KMS-11 (cell line): Measurements from ENCODE around the gene PBX2.
A peak's percentile ranks its signal among the peaks of the same experiment; 100 is the strongest.
"Not testable (repeated sequence)": the region's sequence is repeated elsewhere in the genome, so short reads cannot be mapped to it uniquely, and the experiment has no call there.

Experiments used
- H2AFZ ChIP-seq: fragments of 200-600 bp; sonication (generic); 2 replicates; pipeline ENCODE4 v1.6.1; 2016; ENCODE audit warnings: antibody characterized with exemption, mixed run types, low read depth
- H3K27ac ChIP-seq: fragments of 200-600 bp; sonication (generic); 2 replicates; pipeline ENCODE4 v1.6.1; 2016; ENCODE audit warnings: mild to moderate bottlenecking, mixed run types
- H3K27me3 ChIP-seq: fragments of 200-600 bp; sonication (generic); 2 replicates; pipeline ENCODE4 v1.6.1; 2017; ENCODE audit warnings: mild to moderate bottlenecking, low read depth, mixed run types, moderate library complexity; ENCODE audit not compliant: insufficient read depth
- H3K36me3 ChIP-seq: fragments of 200-600 bp; sonication (generic); 2 replicates; pipeline ENCODE4 v1.6.1; 2017; ENCODE audit warnings: mild to moderate bottlenecking, mixed run types; ENCODE audit not compliant: insufficient read depth
- H3K4me1 ChIP-seq: fragments of 200-600 bp; sonication (generic); 2 replicates; pipeline ENCODE4 v1.6.1; 2016; ENCODE audit warnings: mild to moderate bottlenecking, low read depth, mixed run types; ENCODE audit not compliant: poor library complexity, severe bottlenecking
- H3K4me2 ChIP-seq: fragments of 200-600 bp; sonication (generic); 2 replicates; pipeline ENCODE4 v1.7.0; 2016; ENCODE audit warnings: mild to moderate bottlenecking, mixed run types
- H3K4me3 ChIP-seq: fragments of 200-600 bp; sonication (generic); IDR thresholded peaks from 2 replicates; pipeline ENCODE4 v1.6.1; 2017; ENCODE audit warnings: low read depth, low read length, mixed read lengths; ENCODE audit not compliant: insufficient read depth
- H3K79me2 ChIP-seq: fragments of 200-600 bp; sonication (generic); 2 replicates; pipeline ENCODE4 v1.6.1; 2016; ENCODE audit warnings: low read depth, mixed run types; ENCODE audit not compliant: insufficient read depth
- H3K9ac ChIP-seq: fragments of 200-600 bp; sonication (generic); 2 replicates; pipeline ENCODE4 v1.6.1; 2016; ENCODE audit warnings: mild to moderate bottlenecking, mixed run types
- H4K20me1 ChIP-seq: fragments of 200-600 bp; sonication (generic); 2 replicates; pipeline ENCODE4 v1.6.1; 2016; ENCODE audit warnings: mild to moderate bottlenecking, mixed run types; ENCODE audit not compliant: insufficient read depth
- TF ChIP-seq, protein P1 (sequence below): fragments of 200-600 bp; sonication (generic); conservative IDR thresholded peaks from 2 replicates; pipeline ENCODE4 v1.6.1; 2017; ENCODE audit warnings: low read depth, mild to moderate bottlenecking, antibody characterized with exemption, low read length, moderate library complexity, mixed read lengths

Gene PBX2

DNA sequence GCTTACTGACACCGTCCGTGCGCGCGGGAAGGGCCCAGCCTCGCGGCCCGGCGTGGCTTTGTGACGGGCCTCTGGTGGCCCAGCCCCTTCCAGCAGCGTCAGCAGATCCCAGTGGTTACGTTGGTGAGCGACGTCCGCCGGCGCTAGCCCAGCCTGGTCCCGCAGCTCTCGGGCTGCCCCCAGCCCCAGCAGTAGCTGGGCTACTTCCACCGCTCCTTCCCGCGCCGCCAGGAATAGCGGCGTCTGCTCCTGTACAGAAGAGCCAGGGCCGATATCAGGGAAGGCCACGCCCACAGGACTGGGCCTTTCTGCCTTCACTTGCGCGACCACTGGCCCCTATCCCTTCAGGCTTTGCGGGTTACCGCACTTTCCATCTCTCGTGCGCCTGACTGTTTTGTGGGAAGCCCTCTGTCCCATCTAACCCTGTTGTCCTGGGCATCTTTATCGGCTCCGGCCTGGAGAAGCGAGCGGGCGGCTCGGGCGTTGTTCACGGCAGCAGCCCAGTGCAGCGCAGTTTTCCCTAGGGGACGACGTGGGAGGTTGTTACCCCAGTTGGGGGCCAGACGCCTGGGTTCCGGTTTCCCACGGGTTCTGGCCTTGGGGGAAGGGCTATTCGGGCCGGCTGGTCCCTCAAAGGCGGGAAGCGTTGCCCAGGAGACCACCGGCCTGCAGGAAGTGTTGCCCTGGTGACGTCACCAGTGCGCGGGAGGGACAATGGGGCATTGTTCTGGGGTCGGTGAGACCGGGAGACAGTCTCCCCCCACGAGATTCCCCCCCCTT, 6.1 kb upstream of the PBX2 start:
- Histone ChIP-seq H3K79me2 (no peaks in the 10 kb centered on the region), H3K27ac (peak overlapping the region; percentile 86), H3K36me3 (no peaks in the 10 kb centered on the region), H3K4me3 (no peak overlapping the region), H4K20me1 (no peaks in the 10 kb centered on the region), H3K4me2 (peak overlapping the region; percentile 97), H3K27me3 (no peaks in the 10 kb centered on the region), H2AFZ (peak overlapping the region; percentile 77), H3K4me1 (peaks cover 53% of the 10 kb centered on the region), H3K9ac (peak overlapping the region; percentile 93)
- TF ChIP-seq, protein P1, sequence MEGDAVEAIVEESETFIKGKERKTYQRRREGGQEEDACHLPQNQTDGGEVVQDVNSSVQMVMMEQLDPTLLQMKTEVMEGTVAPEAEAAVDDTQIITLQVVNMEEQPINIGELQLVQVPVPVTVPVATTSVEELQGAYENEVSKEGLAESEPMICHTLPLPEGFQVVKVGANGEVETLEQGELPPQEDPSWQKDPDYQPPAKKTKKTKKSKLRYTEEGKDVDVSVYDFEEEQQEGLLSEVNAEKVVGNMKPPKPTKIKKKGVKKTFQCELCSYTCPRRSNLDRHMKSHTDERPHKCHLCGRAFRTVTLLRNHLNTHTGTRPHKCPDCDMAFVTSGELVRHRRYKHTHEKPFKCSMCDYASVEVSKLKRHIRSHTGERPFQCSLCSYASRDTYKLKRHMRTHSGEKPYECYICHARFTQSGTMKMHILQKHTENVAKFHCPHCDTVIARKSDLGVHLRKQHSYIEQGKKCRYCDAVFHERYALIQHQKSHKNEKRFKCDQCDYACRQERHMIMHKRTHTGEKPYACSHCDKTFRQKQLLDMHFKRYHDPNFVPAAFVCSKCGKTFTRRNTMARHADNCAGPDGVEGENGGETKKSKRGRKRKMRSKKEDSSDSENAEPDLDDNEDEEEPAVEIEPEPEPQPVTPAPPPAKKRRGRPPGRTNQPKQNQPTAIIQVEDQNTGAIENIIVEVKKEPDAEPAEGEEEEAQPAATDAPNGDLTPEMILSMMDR = no peak

DNA sequence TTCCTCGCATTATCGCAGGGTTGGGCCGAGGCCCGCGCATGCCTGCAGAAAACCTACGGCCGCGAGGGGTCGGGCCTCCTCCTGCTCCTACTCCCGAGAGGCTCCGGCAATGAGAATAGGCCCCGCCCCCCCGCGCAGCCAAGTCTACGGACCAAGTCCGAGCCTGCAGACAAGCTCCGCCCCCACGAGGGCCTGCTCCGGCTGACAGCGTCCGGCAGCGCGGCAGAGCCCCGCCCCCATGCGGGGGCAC, 5.6 kb upstream of the PBX2 start:
- no peak overlapping the region; the same call in 1 of the 2 replicates for H3K4me2 ChIP-seq
- H3K79me2 ChIP-seq = no peaks in the 10 kb centered on the region
- no peaks in the 10 kb centered on the region for H4K20me1 ChIP-seq
- TF ChIP-seq, protein P1 = no peak
- no peak overlapping the region; the same call in 1 of the 2 replicates for H3K9ac ChIP-seq
- H3K27me3 ChIP-seq = no peaks in the 10 kb centered on the region
- peaks cover 56% of the 10 kb centered on the region for H3K4me1 ChIP-seq
- no peaks in the 10 kb centered on the region for H3K36me3 ChIP-seq
- no peak overlapping the region for H3K4me3 ChIP-seq
- H3K27ac ChIP-seq = no peak overlapping the region
- no peak overlapping the region for H2AFZ ChIP-seq

DNA sequence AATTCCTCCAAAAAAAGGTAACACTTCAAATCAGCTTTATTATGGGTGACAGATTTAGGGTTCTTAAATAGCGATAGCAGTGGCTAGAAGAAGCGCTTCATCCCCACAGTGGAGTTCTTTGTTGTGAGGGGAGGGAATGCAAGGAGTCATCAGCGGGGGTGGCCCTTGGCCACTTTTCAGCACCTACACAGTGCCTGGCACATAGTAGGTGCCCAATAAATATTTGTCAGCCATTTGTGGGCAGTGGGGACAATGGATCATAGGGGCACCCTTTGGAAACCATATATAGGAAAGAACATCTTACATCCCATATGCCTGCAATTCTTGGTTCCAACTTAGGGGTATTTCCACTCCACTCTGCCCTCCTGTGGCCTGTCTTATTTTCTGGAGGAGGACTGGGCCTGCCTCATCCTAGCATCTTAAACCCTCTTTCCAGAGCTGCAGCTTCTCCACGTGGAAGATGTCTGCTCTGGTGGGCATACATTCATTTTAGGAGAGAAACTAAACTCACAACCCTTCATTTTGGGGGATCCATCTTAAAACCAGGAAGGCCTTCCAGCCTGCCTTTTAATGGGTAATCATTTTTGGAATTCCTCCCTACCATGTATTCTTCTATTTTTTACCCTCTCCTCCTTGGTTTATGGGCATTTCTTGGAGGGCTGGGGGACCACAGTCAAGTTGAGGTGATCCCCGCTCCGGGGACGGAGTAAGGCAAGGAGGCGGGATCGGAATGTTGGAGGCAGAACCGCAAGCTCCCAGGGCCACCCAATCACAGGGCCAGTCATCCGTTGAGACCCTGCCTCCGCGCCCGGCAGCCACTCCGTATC, 5.0 kb upstream of the PBX2 start:
- peaks cover 60% of the 10 kb centered on the region for H3K4me1 ChIP-seq

DNA sequence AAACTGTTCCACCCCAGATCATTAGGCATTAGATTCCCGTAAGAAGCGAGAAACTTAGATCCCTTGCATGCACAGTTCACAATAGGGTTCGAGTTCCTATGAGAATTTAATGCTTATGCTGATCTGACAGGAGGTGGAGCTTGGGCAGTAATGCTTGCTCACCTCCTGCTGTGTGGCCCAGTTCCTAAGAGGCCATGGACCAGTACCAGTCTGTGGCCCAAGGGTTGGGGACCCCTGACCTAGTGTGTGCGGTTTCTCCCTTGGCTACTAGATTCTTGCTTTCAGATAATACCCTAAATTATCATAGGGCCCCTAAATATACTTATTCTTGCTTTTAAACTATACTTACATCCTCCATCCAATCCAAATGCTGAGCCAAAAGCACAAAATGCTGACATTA, 4.4 kb upstream of the PBX2 start:
- Histone ChIP-seq H4K20me1 (no peaks in the 10 kb centered on the region), H3K4me3 (no peak overlapping the region), H3K79me2 (peaks cover 2% of the 10 kb centered on the region; the same call in 1 of the 2 replicates), H3K36me3 (no peaks in the 10 kb centered on the region), H3K27me3 (no peaks in the 10 kb centered on the region), H3K4me2 (peak overlapping the region; percentile 80; the same call in 1 of the 2 replicates), H3K27ac (no peak overlapping the region), H3K4me1 (peaks cover 60% of the 10 kb centered on the region), H2AFZ (no peak overlapping the region), H3K9ac (no peak overlapping the region)
- TF ChIP-seq, protein P1 = no peak

More for the DNA sequence above, 5.0 kb upstream of the PBX2 start:
- peak overlapping the region; percentile 63 for H2AFZ ChIP-seq
- peak overlapping the region; percentile 7; the same call in 1 of the 2 replicates for H3K9ac ChIP-seq
- peak overlapping the region; percentile 80 for H3K4me2 ChIP-seq
- no peaks in the 10 kb centered on the region for H3K79me2 ChIP-seq
- no peaks in the 10 kb centered on the region for H3K36me3 ChIP-seq
- no peak overlapping the region for H3K4me3 ChIP-seq
- no peaks in the 10 kb centered on the region for H4K20me1 ChIP-seq
- H3K27ac ChIP-seq = peak overlapping the region; percentile 28
- no peaks in the 10 kb centered on the region for H3K27me3 ChIP-seq
- TF ChIP-seq, protein P1 = peak; percentile 82

DNA sequence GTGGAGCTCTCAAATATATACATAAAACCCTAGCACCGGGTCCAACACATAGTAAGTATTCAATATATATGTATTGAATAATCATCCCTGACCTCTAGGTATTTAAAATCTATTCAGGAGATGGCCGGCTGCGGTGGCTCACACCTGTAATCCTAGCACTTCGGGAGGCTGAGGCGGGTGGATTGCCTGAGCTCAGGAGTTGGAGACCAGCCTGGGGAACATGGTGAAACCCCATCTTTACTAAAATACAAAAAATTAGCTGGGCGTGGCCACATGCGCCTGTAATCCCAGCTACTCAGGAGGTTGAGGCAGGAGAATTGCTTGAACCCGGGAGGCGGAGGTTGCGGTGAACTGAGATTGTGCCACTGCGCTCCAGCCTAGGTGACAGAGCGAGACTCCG, 3.1 kb upstream of the PBX2 start:
- peaks cover 66% of the 10 kb centered on the region for H3K4me1 ChIP-seq

More for the DNA sequence above, 3.1 kb upstream of the PBX2 start:
- not testable (repeated sequence) for H3K9ac ChIP-seq, H3K36me3 ChIP-seq, H3K27ac ChIP-seq, H3K27me3 ChIP-seq, H4K20me1 ChIP-seq, H3K4me3 ChIP-seq
- Histone ChIP-seq H3K79me2 (peaks cover 11% of the 10 kb centered on the region), H3K4me2 (peak overlapping the region; percentile 71), H2AFZ (peak overlapping the region; percentile 47; the same call in 1 of the 2 replicates)
